ENCODE data around the gene C17orf78.

Gene C17orf78

GRCh38 chr17:37410357-37410756 lies 34.6 kb downstream of the C17orf78 start:
- Histone ChIP-seq H3K36me3 (ENCODE audit: control insufficient read depth in 1 of 2, insufficient read depth in 2 of 2, low read length in 2 of 2) (peaks cover 23 to 31% of the 10 kb centered on the region in 2 donors), H3K4me3 (ENCODE audit: low read depth in 1 of 2, low read length in 2 of 2) (no peak overlapping the region), H3K4me1 (ENCODE audit: control insufficient read depth in 1 of 2, insufficient read depth in 2 of 2, low read length in 2 of 2) (peaks cover 0 to 7% of the 10 kb centered on the region in 2 donors), H3K27ac (ENCODE audit: low read length) (no peak overlapping the region), H3K9me3 (ENCODE audit: control insufficient read depth in 1 of 2, low read length in 2 of 2) (no peaks in the 10 kb centered on the region), H3K27me3 (ENCODE audit: low read depth, low read length) (no peaks in the 10 kb centered on the region)

- Histone ChIP-seq H3K9me3 (ENCODE audit: control insufficient read depth in 1 of 2, low read length in 2 of 2) (no peaks in the 10 kb centered on the region), H3K36me3 (ENCODE audit: control insufficient read depth in 1 of 2, insufficient read depth in 2 of 2, low read length in 2 of 2) (peaks cover 23 to 36% of the 10 kb centered on the region in 2 donors), H3K27me3 (ENCODE audit: low read depth, low read length) (no peaks in the 10 kb centered on the region), H3K27ac (ENCODE audit: low read length) (no peak overlapping the region), H3K4me1 (ENCODE audit: control insufficient read depth in 1 of 2, insufficient read depth in 2 of 2, low read length in 2 of 2) (no peaks in the 10 kb centered on the region), H3K4me3 (ENCODE audit: low read depth in 1 of 2, low read length in 2 of 2) (no peak overlapping the region)
Measured at GRCh38 chr17:37413875-37414519, 38.2 kb downstream of the C17orf78 start.

GRCh38 chr17:37417852-37418251 lies 42.1 kb downstream of the C17orf78 start:
- H3K27ac ChIP-seq (ENCODE audit: low read length): no peak overlapping the region
- H3K36me3 ChIP-seq (ENCODE audit: control insufficient read depth in 1 of 2, insufficient read depth in 2 of 2, low read length in 2 of 2): peaks cover 16 to 29% of the 10 kb centered on the region in 2 donors
- H3K27me3 ChIP-seq (ENCODE audit: low read depth, low read length): no peaks in the 10 kb centered on the region
- H3K4me3 ChIP-seq (ENCODE audit: low read depth in 1 of 2, low read length in 2 of 2): no peak overlapping the region
- H3K4me1 ChIP-seq (ENCODE audit: control insufficient read depth in 1 of 2, insufficient read depth in 2 of 2, low read length in 2 of 2): no peaks in the 10 kb centered on the region
- H3K9me3 ChIP-seq (ENCODE audit: control insufficient read depth in 1 of 2, low read length in 2 of 2): no peaks in the 10 kb centered on the region

DNA sequence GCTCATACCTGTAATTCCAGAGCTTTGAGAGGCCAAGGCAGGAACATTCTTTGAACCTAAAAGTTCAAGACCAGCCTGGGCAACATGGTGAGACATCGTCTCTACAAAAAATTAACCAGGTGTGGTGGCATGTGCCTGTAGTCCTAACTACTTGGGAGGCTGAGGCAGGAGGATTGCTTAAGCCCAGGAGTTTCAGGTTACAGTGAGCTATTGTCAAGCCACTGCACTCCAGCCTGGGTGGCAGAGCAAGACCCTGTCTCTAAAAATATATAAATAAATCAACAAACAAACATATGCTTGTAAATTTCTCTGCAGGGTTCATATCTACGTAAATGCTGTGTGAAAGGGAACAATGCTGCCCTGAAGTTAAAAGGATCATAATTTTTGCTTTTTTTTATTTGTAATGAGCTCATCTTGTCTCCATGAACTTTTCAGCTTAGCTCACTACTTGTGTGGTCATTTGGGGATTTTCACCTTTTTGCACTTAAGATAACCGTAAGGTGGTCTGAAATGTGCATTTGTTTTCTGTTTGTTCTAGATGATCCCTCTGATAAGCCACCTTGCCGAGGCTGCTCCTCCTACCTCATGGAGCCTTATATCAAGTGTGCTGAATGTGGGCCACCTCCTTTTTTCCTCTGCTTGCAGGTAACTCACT lies 47.3 kb downstream of the C17orf78 start:
- Histone ChIP-seq H3K27ac (ENCODE audit: low read length) (no peak overlapping the region), H3K9me3 (ENCODE audit: control insufficient read depth in 1 of 2, low read length in 2 of 2) (no peaks in the 10 kb centered on the region), H3K27me3 (ENCODE audit: low read depth, low read length) (no peaks in the 10 kb centered on the region), H3K36me3 (ENCODE audit: control insufficient read depth in 1 of 2, insufficient read depth in 2 of 2, low read length in 2 of 2) (peaks cover 19 to 46% of the 10 kb centered on the region in 2 donors), H3K4me1 (ENCODE audit: control insufficient read depth in 1 of 2, insufficient read depth in 2 of 2, low read length in 2 of 2) (no peaks in the 10 kb centered on the region), H3K4me3 (ENCODE audit: low read depth in 1 of 2, low read length in 2 of 2) (no peak overlapping the region)

DNA sequence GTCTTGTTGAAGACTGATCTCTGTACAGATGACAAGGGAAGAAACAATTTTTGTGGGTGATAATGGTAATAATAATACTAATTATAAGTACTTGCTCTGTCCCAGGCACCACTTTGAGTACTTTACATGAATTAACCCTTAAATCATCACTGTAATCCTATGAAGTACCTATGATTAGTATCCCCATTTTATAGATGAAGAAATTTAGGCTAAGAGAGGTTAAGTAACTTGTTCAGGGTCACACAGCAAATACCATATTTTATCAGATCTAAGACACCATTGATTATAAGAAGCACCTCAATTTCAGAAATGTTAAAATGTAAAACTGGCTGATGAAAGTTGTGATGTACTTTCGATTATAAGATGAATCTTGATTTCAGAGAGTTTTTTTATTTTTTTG lies 49.5 kb downstream of the C17orf78 start:
- Histone ChIP-seq H3K4me3 (ENCODE audit: low read depth in 1 of 2, low read length in 2 of 2) (no peak overlapping the region), H3K9me3 (ENCODE audit: control insufficient read depth in 1 of 2, low read length in 2 of 2) (no peaks in the 10 kb centered on the region), H3K4me1 (ENCODE audit: control insufficient read depth in 1 of 2, insufficient read depth in 2 of 2, low read length in 2 of 2) (no peaks in the 10 kb centered on the region), H3K27me3 (ENCODE audit: low read depth, low read length) (no peaks in the 10 kb centered on the region), H3K27ac (ENCODE audit: low read length) (no peak overlapping the region), H3K36me3 (ENCODE audit: control insufficient read depth in 1 of 2, insufficient read depth in 2 of 2, low read length in 2 of 2) (peaks cover 19 to 40% of the 10 kb centered on the region in 2 donors)

DNA sequence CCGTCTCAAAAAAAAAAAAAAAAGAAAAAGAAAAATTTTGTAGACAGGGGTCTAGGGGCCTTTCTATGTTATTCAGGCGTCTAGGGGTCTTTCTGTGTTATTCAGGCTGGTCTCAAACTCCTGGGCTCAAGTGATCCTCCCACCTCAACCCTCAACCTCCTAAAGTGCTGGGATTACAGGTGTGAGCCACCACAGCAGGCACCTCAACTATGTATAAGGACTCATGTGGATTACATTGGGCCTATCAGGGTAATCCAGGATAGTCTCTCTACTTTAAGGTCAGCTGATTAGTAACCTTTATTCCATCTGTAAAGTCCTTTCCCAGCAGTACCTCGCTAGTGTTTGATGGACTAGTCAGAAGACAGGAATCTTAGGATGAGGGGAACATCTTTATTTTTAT lies 53.3 kb downstream of the C17orf78 start:
- H3K36me3 ChIP-seq (ENCODE audit: control insufficient read depth in 1 of 2, insufficient read depth in 2 of 2, low read length in 2 of 2): peaks cover 15 to 40% of the 10 kb centered on the region in 2 donors
- H3K4me1 ChIP-seq (ENCODE audit: control insufficient read depth in 1 of 2, insufficient read depth in 2 of 2, low read length in 2 of 2): no peaks in the 10 kb centered on the region
- no peaks in the 10 kb centered on the region for H3K9me3 ChIP-seq (ENCODE audit: control insufficient read depth in 1 of 2, low read length in 2 of 2)
- no peak overlapping the region for H3K4me3 ChIP-seq (ENCODE audit: low read depth in 1 of 2, low read length in 2 of 2)
- H3K27ac ChIP-seq (ENCODE audit: low read length): no peak overlapping the region
- H3K27me3 ChIP-seq (ENCODE audit: low read depth, low read length): no peaks in the 10 kb centered on the region

- Histone ChIP-seq H3K27me3 (ENCODE audit: low read depth, low read length) (no peaks in the 10 kb centered on the region), H3K4me1 (ENCODE audit: control insufficient read depth in 1 of 2, insufficient read depth in 2 of 2, low read length in 2 of 2) (no peaks in the 10 kb centered on the region), H3K4me3 (ENCODE audit: low read depth in 1 of 2, low read length in 2 of 2) (no peak overlapping the region), H3K36me3 (ENCODE audit: control insufficient read depth in 1 of 2, insufficient read depth in 2 of 2, low read length in 2 of 2) (peaks cover 15 to 42% of the 10 kb centered on the region in 2 donors), H3K27ac (ENCODE audit: low read length) (no peak overlapping the region), H3K9me3 (ENCODE audit: control insufficient read depth in 1 of 2, low read length in 2 of 2) (no peaks in the 10 kb centered on the region)
Measured at GRCh38 chr17:37429453-37429852, 53.7 kb downstream of the C17orf78 start.

- Histone ChIP-seq H3K4me1 (ENCODE audit: control insufficient read depth in 1 of 2, insufficient read depth in 2 of 2, low read length in 2 of 2) (no peaks in the 10 kb centered on the region), H3K36me3 (ENCODE audit: control insufficient read depth in 1 of 2, insufficient read depth in 2 of 2, low read length in 2 of 2) (peaks cover 12 to 40% of the 10 kb centered on the region in 2 donors), H3K9me3 (ENCODE audit: control insufficient read depth in 1 of 2, low read length in 2 of 2) (no peaks in the 10 kb centered on the region), H3K27me3 (ENCODE audit: low read depth, low read length) (no peaks in the 10 kb centered on the region), H3K4me3 (ENCODE audit: low read depth in 1 of 2, low read length in 2 of 2) (no peak overlapping the region), H3K27ac (ENCODE audit: low read length) (no peak overlapping the region)
Measured at GRCh38 chr17:37430051-37430627, 54.4 kb downstream of the C17orf78 start.

DNA sequence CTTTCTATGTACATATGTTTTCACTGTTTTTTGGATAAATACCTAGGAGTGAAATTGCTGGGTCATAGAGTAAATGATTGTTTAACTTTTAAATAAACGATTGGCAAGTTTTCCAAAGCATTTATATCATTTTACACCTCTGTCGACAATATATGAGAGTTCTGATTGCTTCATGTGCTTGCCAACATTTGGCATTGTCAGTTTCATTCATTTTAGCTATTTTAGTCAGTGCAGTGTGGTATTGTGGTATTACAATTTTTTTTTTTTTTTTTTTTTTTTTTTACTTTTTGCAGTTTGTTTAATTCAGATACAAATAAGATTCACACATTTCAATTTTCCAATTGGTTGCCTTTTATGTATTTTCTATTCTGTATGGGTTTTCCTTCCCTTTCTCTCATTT lies 56.9 kb downstream of the C17orf78 start:
- Histone ChIP-seq H3K36me3 (ENCODE audit: control insufficient read depth in 1 of 2, insufficient read depth in 2 of 2, low read length in 2 of 2) (peaks cover 2 to 22% of the 10 kb centered on the region in 2 donors), H3K27ac (ENCODE audit: low read length) (no peak overlapping the region), H3K27me3 (ENCODE audit: low read depth, low read length) (no peaks in the 10 kb centered on the region), H3K4me1 (ENCODE audit: control insufficient read depth in 1 of 2, insufficient read depth in 2 of 2, low read length in 2 of 2) (no peaks in the 10 kb centered on the region), H3K9me3 (ENCODE audit: control insufficient read depth in 1 of 2, low read length in 2 of 2) (no peaks in the 10 kb centered on the region), H3K4me3 (ENCODE audit: low read depth in 1 of 2, low read length in 2 of 2) (no peak overlapping the region)

GRCh38 chr17:37438141-37438540 lies 62.4 kb downstream of the C17orf78 start:
- Histone ChIP-seq H3K27ac (ENCODE audit: low read length) (no peak overlapping the region), H3K9me3 (ENCODE audit: control insufficient read depth in 1 of 2, low read length in 2 of 2) (no peaks in the 10 kb centered on the region), H3K27me3 (ENCODE audit: low read depth, low read length) (no peaks in the 10 kb centered on the region), H3K4me1 (ENCODE audit: control insufficient read depth in 1 of 2, insufficient read depth in 2 of 2, low read length in 2 of 2) (no peaks in the 10 kb centered on the region), H3K36me3 (ENCODE audit: control insufficient read depth in 1 of 2, insufficient read depth in 2 of 2, low read length in 2 of 2) (peaks cover 28 to 33% of the 10 kb centered on the region in 2 donors), H3K4me3 (ENCODE audit: low read depth in 1 of 2, low read length in 2 of 2) (no peak overlapping the region)

GRCh38 chr17:37440424-37440823 lies 64.6 kb downstream of the C17orf78 start:
- no peaks in the 10 kb centered on the region for H3K9me3 ChIP-seq (ENCODE audit: control insufficient read depth in 1 of 2, low read length in 2 of 2)
- H3K27ac ChIP-seq (ENCODE audit: low read length): no peak overlapping the region
- H3K4me1 ChIP-seq (ENCODE audit: control insufficient read depth in 1 of 2, insufficient read depth in 2 of 2, low read length in 2 of 2): no peaks in the 10 kb centered on the region
- peaks cover 41 to 44% of the 10 kb centered on the region in 2 donors for H3K36me3 ChIP-seq (ENCODE audit: control insufficient read depth in 1 of 2, insufficient read depth in 2 of 2, low read length in 2 of 2)
- no peaks in the 10 kb centered on the region for H3K27me3 ChIP-seq (ENCODE audit: low read depth, low read length)
- no peak overlapping the region for H3K4me3 ChIP-seq (ENCODE audit: low read depth in 1 of 2, low read length in 2 of 2)

Measured in muscle layer of duodenum (tissue), 2 donors.